Activated gamma-delta T cell treated with anti-CD3 and anti-CD28 coated beads, Interleukin-2, amount 50 U/mL, for 16 hours (primary cell): ENCODE measurements around the gene HMCN2.
"Not testable (repeated sequence)": the region's sequence is repeated elsewhere in the genome, so short reads cannot be mapped to it uniquely, and the experiment has no call there.

Source experiments
- DNase-seq: peaks from one replicate; pipeline ENCODE4 v3.0.0-alpha.2; 2020; ENCODE audit warnings: low read depth

HMCN2 gene

GRCh38 chr9:130391866-130392265 is 126.3 kb downstream of the HMCN2 start:
- DNase-seq: no peak

- DNase-seq: no peak
These were observed 128.1 kb downstream of the HMCN2 start for GRCh38 chr9:130393681-130394071.

GRCh38 chr9:130394320-130394719 is 128.8 kb downstream of the HMCN2 start:
- DNase-seq: no peak

GRCh38 chr9:130394814-130395470 is 129.4 kb downstream of the HMCN2 start:
- DNase-seq: no peak

- DNase-seq: no peak
These were observed 130.4 kb downstream of the HMCN2 start for GRCh38 chr9:130395810-130396435.

GRCh38 chr9:130396581-130396980 is 131.0 kb downstream of the HMCN2 start:
- no peak for DNase-seq

- no peak for DNase-seq
These were observed 133.1 kb downstream of the HMCN2 start for GRCh38 chr9:130398487-130399240.

- no peak for DNase-seq
These were observed 134.2 kb downstream of the HMCN2 start for GRCh38 chr9:130399768-130400167.

GRCh38 chr9:130400870-130401269 is 135.3 kb downstream of the HMCN2 start:
- no peak for DNase-seq

- DNase-seq: not testable (repeated sequence)
These were observed 136.2 kb downstream of the HMCN2 start for GRCh38 chr9:130401742-130402141.

- no peak for DNase-seq
These were observed 136.7 kb downstream of the HMCN2 start for GRCh38 chr9:130402243-130402642.

- DNase-seq: no peak
These were observed 137.3 kb downstream of the HMCN2 start for GRCh38 chr9:130402645-130403440.

GRCh38 chr9:130405657-130406257 is 140.2 kb downstream of the HMCN2 start:
- DNase-seq: no peak

- no peak for DNase-seq
These were observed 140.8 kb downstream of the HMCN2 start for GRCh38 chr9:130406278-130406895.

GRCh38 chr9:130407916-130408663 is 142.5 kb downstream of the HMCN2 start:
- DNase-seq: no peak

- DNase-seq: no peak
These were observed 143.1 kb downstream of the HMCN2 start for GRCh38 chr9:130408669-130409068.

- DNase-seq: no peak
These were observed 143.7 kb downstream of the HMCN2 start for GRCh38 chr9:130409246-130409645.

GRCh38 chr9:130410443-130410842 is 144.9 kb downstream of the HMCN2 start:
- DNase-seq: no peak

GRCh38 chr9:130411566-130411915 is 146.0 kb downstream of the HMCN2 start:
- no peak for DNase-seq

- no peak for DNase-seq
These were observed 148.6 kb downstream of the HMCN2 start for GRCh38 chr9:130414081-130414731.
